ENCODE results near the gene TRIM24. TPM values are rescaled to one million over a fixed set of nuclear protein-coding genes. Genes with fewer than 3 reads are reported as not detected.

TRIM24 gene
- total RNA-seq, 4 donors from 2014 or later, result 12.1 to 26.9 (median 19.6) TPM

DNA sequence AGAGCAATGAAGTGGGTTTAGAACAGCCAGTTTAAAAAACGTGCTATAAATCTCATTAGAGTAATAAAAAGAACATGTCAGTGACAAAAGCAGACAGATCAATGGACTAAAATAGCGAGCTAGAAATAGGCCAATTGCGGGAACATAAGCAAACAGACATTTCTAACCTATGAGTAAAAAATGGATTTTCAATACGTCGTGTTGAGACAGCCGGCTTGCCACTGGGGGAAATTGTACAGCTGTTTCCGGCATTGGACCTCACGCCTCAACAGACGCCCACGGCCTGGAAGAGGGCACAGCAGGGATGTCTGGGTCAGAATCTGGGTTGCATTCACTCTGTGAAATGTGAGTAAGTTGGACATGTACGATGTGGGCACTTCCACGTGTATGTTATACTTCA is 148.2 kb downstream of the TRIM24 start:
- DNase-seq, result no peak
- 28 to 61% methylated on average over 9 to 12 of the region's 12 CpGs for WGBS, 2 donors (ENCODE audit: low coverage in 1 of 2)
- Histone ChIP-seq H3K4me3 (no peak overlapping the region), H3K4me1 (peaks cover 0 to 3% (median 0%) of the 10 kb centered on the region in 4 donors), H3K27me3 (no peaks in the 10 kb centered on the region), H3K9me3 (no peaks in the 10 kb centered on the region), H3K27ac (no peak overlapping the region), H3K36me3 (no peaks in the 10 kb centered on the region)
- TF ChIP-seq EP300 (IDR thresholded peaks at IDR 0.05; ENCODE audit: low read depth) (no peak), POLR2AphosphoS5 (IDR thresholded peaks at IDR 0.05) (no peak), POLR2A (IDR thresholded peaks at IDR 0.05) (no peak)
- TF ChIP-seq, protein P1, sequence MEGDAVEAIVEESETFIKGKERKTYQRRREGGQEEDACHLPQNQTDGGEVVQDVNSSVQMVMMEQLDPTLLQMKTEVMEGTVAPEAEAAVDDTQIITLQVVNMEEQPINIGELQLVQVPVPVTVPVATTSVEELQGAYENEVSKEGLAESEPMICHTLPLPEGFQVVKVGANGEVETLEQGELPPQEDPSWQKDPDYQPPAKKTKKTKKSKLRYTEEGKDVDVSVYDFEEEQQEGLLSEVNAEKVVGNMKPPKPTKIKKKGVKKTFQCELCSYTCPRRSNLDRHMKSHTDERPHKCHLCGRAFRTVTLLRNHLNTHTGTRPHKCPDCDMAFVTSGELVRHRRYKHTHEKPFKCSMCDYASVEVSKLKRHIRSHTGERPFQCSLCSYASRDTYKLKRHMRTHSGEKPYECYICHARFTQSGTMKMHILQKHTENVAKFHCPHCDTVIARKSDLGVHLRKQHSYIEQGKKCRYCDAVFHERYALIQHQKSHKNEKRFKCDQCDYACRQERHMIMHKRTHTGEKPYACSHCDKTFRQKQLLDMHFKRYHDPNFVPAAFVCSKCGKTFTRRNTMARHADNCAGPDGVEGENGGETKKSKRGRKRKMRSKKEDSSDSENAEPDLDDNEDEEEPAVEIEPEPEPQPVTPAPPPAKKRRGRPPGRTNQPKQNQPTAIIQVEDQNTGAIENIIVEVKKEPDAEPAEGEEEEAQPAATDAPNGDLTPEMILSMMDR (IDR thresholded peaks at IDR 0.05), result no peak
- in situ Hi-C loops (cut with MboI; ENCODE audit: low pct_ligation_motif_present in 1 of 4, low pct_unique_long_range_greater_than_20kb in 1 of 4, low sequenced_read_pairs in 3 of 4) (no loop called here), intact Hi-C loops (cut with DNase I; ENCODE audit: low total_unique reads) (no loop called here)

DNA sequence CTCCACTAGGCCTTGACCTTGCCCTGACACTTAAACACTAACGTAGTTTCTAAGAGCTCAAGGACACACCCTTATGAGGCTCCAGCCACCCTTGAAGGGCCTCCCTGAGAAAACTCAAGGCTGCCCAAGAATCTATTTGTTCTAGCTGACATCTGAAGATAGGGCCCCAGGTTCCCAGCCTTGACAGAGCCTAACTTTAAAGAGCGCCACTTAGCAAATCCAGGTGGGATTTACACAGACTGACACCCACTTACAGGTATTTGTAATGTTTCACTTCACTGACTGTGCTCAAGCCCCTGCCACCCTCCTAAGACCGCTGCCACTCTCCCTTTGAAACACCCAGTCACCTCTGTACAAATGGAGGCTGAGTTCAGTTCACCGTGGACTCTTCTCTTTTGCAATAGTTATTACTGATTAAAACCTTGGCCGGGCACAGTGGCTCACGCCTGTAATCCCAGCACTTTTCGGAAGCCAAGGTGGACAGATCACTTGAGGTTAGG is 150.7 kb downstream of the TRIM24 start:
- WGBS, 2 donors (ENCODE audit: low coverage in 1 of 2), result 80 to 83% methylated on average over 2 to 7 of the region's 7 CpGs
- no peaks in the 10 kb centered on the region for H3K36me3 ChIP-seq
- in situ Hi-C loops (cut with MboI; ENCODE audit: low pct_ligation_motif_present in 1 of 4, low pct_unique_long_range_greater_than_20kb in 1 of 4, low sequenced_read_pairs in 3 of 4) (no loop called here), intact Hi-C loops (cut with DNase I; ENCODE audit: low total_unique reads) (no loop called here)
- TF ChIP-seq, protein P1 (IDR thresholded peaks at IDR 0.05), result no peak
- TF ChIP-seq POLR2AphosphoS5 (IDR thresholded peaks at IDR 0.05), result no peak
- TF ChIP-seq EP300 (IDR thresholded peaks at IDR 0.05; ENCODE audit: low read depth), result no peak
- TF ChIP-seq POLR2A (IDR thresholded peaks at IDR 0.05), result no peak
- peaks cover 0 to 3% (median 0%) of the 10 kb centered on the region in 4 donors for H3K4me1 ChIP-seq
- no peaks in the 10 kb centered on the region for H3K27me3 ChIP-seq
- DNase-seq, result no peak
- H3K27ac ChIP-seq, result no peak overlapping the region
- H3K9me3 ChIP-seq, result no peaks in the 10 kb centered on the region
- H3K4me3 ChIP-seq, result no peak overlapping the region

DNA sequence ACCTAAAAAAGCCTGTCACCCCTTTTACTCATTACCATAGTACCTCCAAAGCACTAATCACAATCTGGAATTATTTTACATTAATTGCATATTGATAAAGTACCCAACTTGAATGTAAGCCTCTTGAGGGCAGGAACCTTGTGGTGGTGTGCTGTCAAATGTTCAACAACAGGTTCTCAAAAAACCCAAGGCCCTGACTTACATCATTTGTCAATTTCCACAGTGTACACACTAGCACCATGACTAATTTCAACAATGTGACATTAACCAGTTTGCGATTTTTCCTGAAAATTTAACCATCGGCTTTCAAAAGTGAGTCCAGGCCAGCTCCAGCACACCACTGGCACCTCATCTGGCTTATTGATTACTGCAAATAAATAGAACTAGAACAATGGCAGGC is 153.6 kb downstream of the TRIM24 start:
- no peak overlapping the region for H3K27ac ChIP-seq
- H3K27me3 ChIP-seq, result no peaks in the 10 kb centered on the region

DNA sequence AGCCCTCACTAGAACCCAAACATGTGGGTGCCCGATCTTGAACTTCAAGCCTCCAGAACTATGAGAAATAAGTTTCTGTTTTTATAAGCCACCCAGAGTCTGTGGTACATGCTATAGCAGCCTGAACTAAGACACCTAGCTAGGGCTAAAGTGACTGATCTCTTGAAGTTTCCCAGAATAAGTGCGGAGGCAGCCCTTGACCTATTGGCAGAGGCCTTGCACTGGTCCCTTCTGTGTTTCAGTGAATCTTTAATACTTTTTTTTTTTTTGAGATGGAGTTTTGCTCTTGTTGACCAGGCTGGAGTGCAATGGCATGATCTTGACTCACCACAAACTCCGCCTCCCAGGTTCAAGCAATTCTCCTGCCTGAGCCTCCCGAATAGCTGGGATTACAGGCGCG is 156.0 kb downstream of the TRIM24 start:
- no peak overlapping the region for H3K4me3 ChIP-seq
- intact Hi-C loops (cut with DNase I; ENCODE audit: low total_unique reads) (no loop called here), in situ Hi-C loops (cut with MboI; ENCODE audit: low pct_ligation_motif_present in 1 of 4, low pct_unique_long_range_greater_than_20kb in 1 of 4, low sequenced_read_pairs in 3 of 4) (no loop called here)
- H3K27ac ChIP-seq, result no peak overlapping the region
- no peaks in the 10 kb centered on the region for H3K36me3 ChIP-seq
- H3K9me3 ChIP-seq, result no peaks in the 10 kb centered on the region
- no peaks in the 10 kb centered on the region for H3K27me3 ChIP-seq
- no peak for TF ChIP-seq POLR2A (IDR thresholded peaks at IDR 0.05)
- no peak for TF ChIP-seq POLR2AphosphoS5 (IDR thresholded peaks at IDR 0.05)
- TF ChIP-seq EP300 (IDR thresholded peaks at IDR 0.05; ENCODE audit: low read depth), result no peak
- TF ChIP-seq, protein P1 (IDR thresholded peaks at IDR 0.05), result no peak
- WGBS, 2 donors (ENCODE audit: low coverage in 1 of 2), result 94 to 100% methylated on average over 2 to 6 of the region's 6 CpGs
- no peak for DNase-seq
- H3K4me1 ChIP-seq, result no peaks in the 10 kb centered on the region

More for the DNA sequence above, 153.6 kb downstream of the TRIM24 start:
- intact Hi-C loops (cut with DNase I; ENCODE audit: low total_unique reads), result no loop called here
- TF ChIP-seq POLR2A (IDR thresholded peaks at IDR 0.05) (no peak), EP300 (IDR thresholded peaks at IDR 0.05; ENCODE audit: low read depth) (no peak), POLR2AphosphoS5 (IDR thresholded peaks at IDR 0.05) (no peak)
- TF ChIP-seq, protein P1 (IDR thresholded peaks at IDR 0.05), result no peak
- in situ Hi-C loops (cut with MboI; ENCODE audit: low pct_ligation_motif_present in 1 of 4, low pct_unique_long_range_greater_than_20kb in 1 of 4, low sequenced_read_pairs in 3 of 4), result no loop called here
- Histone ChIP-seq H3K4me1 (no peaks in the 10 kb centered on the region), H3K36me3 (no peaks in the 10 kb centered on the region), H3K4me3 (no peak overlapping the region), H3K9me3 (no peaks in the 10 kb centered on the region)
- no peak for DNase-seq
- WGBS, 2 donors (ENCODE audit: low coverage in 1 of 2), result 93% methylated on average over 2 of the region's 2 CpGs; no CpG with 5 or more reads in 1 of the 2 donors
